NCI-H146 treated with DMSO at 0.1 percent for 48 hours (cell line): Measurements from ENCODE around the gene BEAN1.
"Not testable (repeated sequence)": the region's sequence is repeated elsewhere in the genome, so short reads cannot be mapped to it uniquely, and the experiment has no call there.

Experiments used
- DNase-seq: peaks from one replicate; lab custom pipeline; 2025; ENCODE audit not compliant: unreplicated experiment; lab: John Stamatoyannopoulos, UW

BEAN1 gene

GRCh38 chr16:66503612-66504011 is 76.5 kb downstream of the BEAN1 start:
- no peak for DNase-seq

GRCh38 chr16:66507731-66508239 is 80.7 kb downstream of the BEAN1 start:
- DNase-seq: no peak

GRCh38 chr16:66508248-66508913 is 81.3 kb downstream of the BEAN1 start:
- DNase-seq: no peak

DNA sequence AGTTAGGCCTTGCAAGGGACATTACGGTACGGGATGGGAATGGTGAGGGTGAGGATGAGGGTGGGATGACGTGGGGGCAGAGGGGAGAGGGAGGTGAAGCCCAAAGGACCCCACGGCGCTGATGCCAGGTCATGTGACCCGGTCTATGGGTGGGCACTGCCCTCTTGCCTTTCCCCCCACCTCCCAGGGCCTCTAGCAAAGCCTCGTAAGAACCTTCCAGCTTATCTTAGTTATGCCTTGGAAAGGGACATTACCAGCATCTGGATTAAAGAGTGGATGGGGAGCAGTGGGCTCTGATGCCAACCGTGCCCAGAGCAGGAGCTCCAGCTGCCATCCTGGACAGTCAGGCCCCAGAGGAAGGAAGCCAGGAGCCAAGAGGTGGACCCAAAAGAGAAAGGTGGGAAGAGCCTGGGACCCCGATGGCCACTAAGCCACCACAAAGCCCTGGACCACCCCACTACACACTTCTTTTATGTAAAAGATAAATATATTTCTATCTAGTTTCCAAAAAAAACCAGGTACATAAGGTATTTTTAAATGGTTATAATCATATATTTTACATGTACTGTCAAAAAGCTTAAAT is 81.9 kb downstream of the BEAN1 start:
- no peak for DNase-seq

GRCh38 chr16:66509576-66509975 is 82.5 kb downstream of the BEAN1 start:
- no peak for DNase-seq

DNA sequence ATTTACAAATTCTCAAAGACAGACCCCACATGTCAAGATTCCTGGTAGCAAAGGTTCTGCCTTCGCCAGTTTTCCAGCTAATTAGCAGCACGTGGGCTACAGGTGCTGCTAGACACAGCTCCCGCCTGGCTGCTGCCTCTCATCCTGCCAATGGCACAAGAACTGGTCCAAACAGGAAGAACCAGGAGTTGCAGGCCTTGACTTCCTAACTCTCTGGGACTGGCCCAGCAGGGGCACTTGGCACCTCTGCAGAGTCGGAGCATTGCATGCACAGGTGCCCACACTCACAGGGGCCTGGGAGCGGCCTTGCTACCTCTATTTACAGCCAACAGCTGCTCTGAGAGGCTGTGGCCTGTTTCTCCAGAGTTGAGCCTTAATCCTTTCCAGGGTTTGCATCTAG is 83.2 kb downstream of the BEAN1 start:
- no peak for DNase-seq

GRCh38 chr16:66510711-66511601 is 83.9 kb downstream of the BEAN1 start:
- no peak for DNase-seq

GRCh38 chr16:66511602-66512271 is 84.6 kb downstream of the BEAN1 start:
- peak; percentile 37 for DNase-seq

- no peak for DNase-seq
Observed at GRCh38 chr16:66512272-66513110, 85.4 kb downstream of the BEAN1 start.

DNA sequence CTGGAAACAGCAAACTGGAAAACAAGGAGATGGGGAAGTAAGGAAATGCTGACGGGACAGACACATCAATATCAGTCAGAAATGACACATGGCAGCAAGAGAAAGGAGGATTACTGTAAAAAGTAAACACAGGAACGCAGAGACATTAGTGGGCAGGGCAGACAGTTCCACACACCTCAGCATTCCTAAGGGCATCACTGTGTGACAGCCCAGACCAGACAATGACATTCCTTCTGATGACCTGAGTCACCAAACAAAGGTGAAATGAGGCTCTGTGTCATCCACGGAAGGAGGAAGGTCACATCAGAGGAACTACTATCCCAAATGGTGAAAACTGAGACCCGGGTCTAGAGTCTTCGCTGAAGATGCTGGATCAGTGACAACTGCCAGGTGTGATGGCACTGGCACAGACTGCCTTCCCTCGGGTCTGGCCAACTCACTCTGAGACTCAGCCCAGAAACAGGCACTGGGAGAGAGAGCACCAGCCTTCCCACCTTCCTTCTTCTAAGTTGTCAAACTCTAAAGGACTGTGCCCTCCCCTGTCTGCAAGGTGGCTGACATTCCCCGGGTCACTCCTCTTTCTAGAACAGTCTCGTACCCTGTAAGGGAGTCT is 86.1 kb downstream of the BEAN1 start:
- no peak for DNase-seq

DNA sequence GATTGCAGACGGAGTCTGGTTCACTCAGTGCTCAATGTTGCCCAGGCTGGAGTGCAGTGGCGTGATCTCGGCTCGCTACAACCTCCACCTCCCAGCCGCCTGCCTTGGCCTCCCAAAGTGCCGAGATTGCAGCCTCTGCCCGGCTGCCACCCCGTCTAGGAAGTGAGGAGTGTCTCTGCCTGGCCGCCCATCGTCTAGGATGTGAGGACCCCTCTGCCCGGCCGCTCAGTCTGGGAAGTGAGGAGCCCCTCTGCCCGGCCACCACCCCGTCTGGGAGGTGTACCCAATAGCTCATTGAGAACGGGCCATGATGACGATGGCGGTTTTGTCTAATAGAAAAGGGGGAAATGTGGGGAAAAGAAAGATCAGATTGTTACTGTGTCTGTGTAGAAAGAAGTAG is 87.3 kb downstream of the BEAN1 start:
- not testable (repeated sequence) for DNase-seq

DNA sequence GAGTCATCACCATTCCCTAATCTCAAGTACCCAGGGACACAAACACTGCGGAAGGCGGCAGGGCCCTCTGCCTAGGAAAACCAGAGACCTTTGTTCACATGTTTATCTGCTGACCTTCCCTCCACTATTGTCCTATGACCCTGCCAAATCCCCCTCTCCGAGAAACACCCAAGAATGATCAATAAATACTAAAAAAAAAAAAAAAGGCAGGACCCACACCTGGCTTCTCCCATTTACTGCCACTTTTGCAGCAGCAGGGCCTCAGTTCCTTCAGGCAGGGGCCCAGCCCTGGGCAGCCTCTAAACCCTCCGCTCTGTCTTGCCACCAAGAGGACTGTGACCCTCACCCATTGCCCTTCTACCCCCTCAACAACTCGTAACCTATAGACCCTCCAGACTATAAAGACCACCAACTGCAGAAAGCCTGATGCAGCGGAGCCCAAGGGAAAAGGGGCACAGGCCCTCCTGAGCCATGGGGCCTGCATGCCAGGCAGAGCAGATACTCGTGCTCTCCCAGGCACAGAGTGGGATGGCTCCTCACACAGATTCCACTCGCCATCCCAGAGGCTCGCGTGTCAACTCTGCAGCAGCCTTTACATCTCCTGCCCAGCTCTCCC is 88.0 kb downstream of the BEAN1 start:
- DNase-seq: not testable (repeated sequence)

DNA sequence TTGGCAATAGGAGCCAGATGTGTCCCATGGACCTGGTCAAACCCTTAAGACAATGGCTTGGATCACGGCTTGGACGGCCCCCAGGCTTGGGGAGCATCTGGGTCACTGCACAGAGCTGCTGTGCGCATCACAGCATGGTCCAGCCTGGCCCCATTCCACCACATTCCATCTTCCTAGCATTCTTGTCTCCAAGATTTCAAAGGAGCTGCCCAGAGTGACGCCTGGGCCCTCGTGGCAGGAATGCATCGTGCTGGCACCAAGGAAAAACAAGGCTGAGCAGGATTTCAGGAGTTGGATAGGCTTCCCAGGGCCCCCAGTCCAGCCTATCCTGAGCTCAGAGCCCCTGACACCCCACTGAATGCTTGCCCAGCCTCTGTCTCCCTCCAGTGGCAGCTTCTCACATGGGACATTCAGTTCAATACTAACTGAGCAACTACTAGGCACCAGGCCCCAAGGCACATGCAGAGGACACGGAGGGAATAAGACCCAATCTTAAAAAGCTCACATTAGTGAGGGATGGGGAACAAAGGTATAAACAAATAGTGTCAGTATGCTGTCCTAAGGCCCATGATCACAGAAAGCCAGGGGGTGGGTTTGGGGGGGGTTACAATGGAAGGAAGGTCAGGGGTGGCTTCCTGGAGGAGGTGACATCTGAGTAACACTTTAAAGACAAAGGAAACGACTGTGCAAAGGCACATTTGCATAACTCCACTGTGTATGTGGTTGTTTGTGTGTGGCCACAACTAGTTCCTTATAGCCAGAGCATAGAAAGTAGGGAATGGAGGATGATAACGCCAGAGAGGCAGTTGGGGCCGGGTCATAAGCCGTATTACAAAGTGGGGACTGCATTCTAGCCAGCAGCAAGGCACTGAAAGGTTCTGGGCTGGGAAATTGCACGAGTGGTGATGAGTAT is 88.8 kb downstream of the BEAN1 start:
- DNase-seq: no peak

DNA sequence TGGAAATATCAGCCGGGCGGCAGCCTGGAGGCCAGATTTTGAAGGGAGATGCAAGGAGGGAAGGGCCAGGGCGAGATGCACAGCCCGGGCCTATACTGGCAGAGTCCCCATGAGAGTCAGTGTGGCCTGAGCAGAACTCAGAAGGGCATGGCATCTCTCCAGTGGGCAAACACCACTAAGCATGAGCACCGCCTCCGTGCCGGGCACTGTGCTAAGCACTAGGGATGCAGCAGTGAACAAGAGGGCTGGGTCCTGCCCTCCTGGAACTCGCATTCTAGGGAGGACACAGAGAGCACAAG is 89.4 kb downstream of the BEAN1 start:
- no peak for DNase-seq

GRCh38 chr16:66516808-66517585 is 89.9 kb downstream of the BEAN1 start:
- DNase-seq: peak; percentile 6

GRCh38 chr16:66517586-66518263 is 90.6 kb downstream of the BEAN1 start:
- no peak for DNase-seq
